Sigmoid colon (tissue), 7 donors: ENCODE data around the gene OPCML. TPM values are rescaled to one million over a fixed set of nuclear protein-coding genes. Genes with fewer than 3 reads are reported as not detected.

Experiments used
- DNase-seq: peaks from one replicate; pipeline ENCODE4 v3.0.0-alpha.2; 2019
- H3K27ac ChIP-seq, 4 donors: fragments of 200-600 bp; sonication (generic); one replicate each; pipeline ENCODE4 v1.5.1; 2016 to 2019; ENCODE audit warnings: mild to moderate bottlenecking in 1 of 4
- H3K27me3 ChIP-seq, 3 donors: fragments of 200-600 bp; sonication (generic); one replicate each; pipeline ENCODE4 v1.5.1; 2019; ENCODE audit warnings: mild to moderate bottlenecking in 1 of 3
- H3K36me3 ChIP-seq, 4 donors: fragments of 200-600 bp; sonication (generic); one replicate each; pipeline ENCODE4 v1.5.1; 2016 to 2019
- H3K4me1 ChIP-seq, 4 donors: fragments of 200-600 bp; sonication (generic); one replicate each; pipeline ENCODE4 v1.5.1; 2017 to 2019
- H3K4me3 ChIP-seq, 4 donors: fragments of 200-600 bp; sonication (generic); one replicate each; pipeline ENCODE4 v1.5.1; 2017 to 2019; ENCODE audit warnings: mild to moderate bottlenecking in 2 of 4, moderate library complexity in 1 of 4
- H3K9me3 ChIP-seq, 4 donors: fragments of 200-600 bp in 3 of 4; sonication (generic) in 3 of 4; one replicate each; pipeline versions ENCODE4 v1.5.1 to v1.6.1; 2013 to 2019
- CTCF ChIP-seq, 4 experiments: fragments of 450-650 bp in 3 of 4; fragments of 200-600 bp in 1 of 4; IDR thresholded peaks; one replicate each; pipeline ENCODE4 v1.5.1; 2016 to 2019; ENCODE audit warnings: antibody characterized with exemption in 4 of 4, mild to moderate bottlenecking in 3 of 4, moderate library complexity in 2 of 4
- EP300 ChIP-seq, 4 donors: sonication (generic); formaldehyde crosslinking; IDR thresholded peaks; one replicate each; pipeline ENCODE4 v1.6.1; 2017; ENCODE audit warnings: antibody characterized with exemption in 4 of 4
- POLR2A ChIP-seq, 2 donors: fragments of 450-650 bp; IDR thresholded peaks; one replicate each; pipeline ENCODE4 v1.6.1; 2016; ENCODE audit warnings: antibody characterized with exemption in 2 of 2, mild to moderate bottlenecking in 2 of 2, moderate library complexity in 2 of 2
- POLR2AphosphoS5 ChIP-seq, 4 donors: sonication (generic); formaldehyde crosslinking; IDR thresholded peaks; one replicate each; pipeline ENCODE4 v1.6.1; 2017; ENCODE audit warnings: antibody characterized with exemption in 4 of 4
- WGBS, 2 donors: extraction: QIAGEN DNeasy Blood & Tissue Kit; methylation state at CpG; one replicate each; pipeline ENCODE4 v1.1.7; 2013; 5-methylcytosine and 5-hydroxymethylcytosine counted together
- intact Hi-C: fragments of 100-400 bp; cut with DNase I; formaldehyde crosslinking; loops from one replicate; pipeline ENCODE4 v1.15.1; 2023
- polyA plus RNA-seq, 3 donors: library from polyadenylated mRNA; stranded (reverse); fragments of 200-250 nt; gene quantifications; one replicate each; pipeline ENCODE4 v1.2.3, GENCODE V29; 2013
- total RNA-seq, 4 donors: library from RNA; depleted of rRNA; stranded (reverse); fragments of >200 nt; gene quantifications; one replicate each; pipeline ENCODE4 v1.1.0, GENCODE V29; 2016
- donor health status: healthy with polysubstance abuse.
- donor health status: Bipolar disorder and iron deficiency.
- donor health status: healthy.

OPCML gene
- total and polyA plus RNA-seq, 7 donors, result under 0.01 to 0.14 (median 0.03) TPM; not detected in 4

- 77 to 91% methylated on average over 7 of the region's 7 CpGs for WGBS, 2 donors
- Histone ChIP-seq H3K9me3 (no peaks in the 10 kb centered on the region), H3K4me3 (no peak overlapping the region), H3K4me1 (no peaks in the 10 kb centered on the region), H3K27me3 (peaks cover 0 to 42% (median 13%) of the 10 kb centered on the region in 3 donors), H3K36me3 (no peaks in the 10 kb centered on the region), H3K27ac (no peak overlapping the region)
- intact Hi-C loops, result no loop called here
- DNase-seq, result no peak
- no peak for TF ChIP-seq EP300 (IDR thresholded peaks at IDR 0.05)
- no peak for TF ChIP-seq POLR2A (IDR thresholded peaks at IDR 0.05)
- no peak for TF ChIP-seq CTCF (IDR thresholded peaks at IDR 0.05)
- TF ChIP-seq POLR2AphosphoS5 (IDR thresholded peaks at IDR 0.05), result no peak
Observed at GRCh38 chr11:133160754-133161153, 371.5 kb downstream of the OPCML start.

GRCh38 chr11:133156986-133157745, 375.1 kb downstream of the OPCML start:
- no peaks in the 10 kb centered on the region for H3K4me1 ChIP-seq
- no peak overlapping the region for H3K4me3 ChIP-seq
- no peak overlapping the region for H3K27ac ChIP-seq
- H3K36me3 ChIP-seq, result no peaks in the 10 kb centered on the region
- 60 to 79% methylated on average over 17 of the region's 17 CpGs for WGBS, 2 donors
- intact Hi-C loops, result no loop called here
- no peak for DNase-seq
- peaks cover 0 to 60% (median 13%) of the 10 kb centered on the region in 3 donors for H3K27me3 ChIP-seq
- H3K9me3 ChIP-seq, result no peaks in the 10 kb centered on the region
- no peak for TF ChIP-seq CTCF (IDR thresholded peaks at IDR 0.05)
- no peak for TF ChIP-seq EP300 (IDR thresholded peaks at IDR 0.05)
- no peak for TF ChIP-seq POLR2A (IDR thresholded peaks at IDR 0.05)
- no peak for TF ChIP-seq POLR2AphosphoS5 (IDR thresholded peaks at IDR 0.05)

- Histone ChIP-seq H3K27ac (no peak overlapping the region), H3K27me3 (peaks cover 0 to 66% (median 13%) of the 10 kb centered on the region in 3 donors), H3K4me3 (no peak overlapping the region), H3K36me3 (no peaks in the 10 kb centered on the region), H3K9me3 (no peaks in the 10 kb centered on the region), H3K4me1 (no peaks in the 10 kb centered on the region)
- 11 to 65% methylated on average over 4 of the region's 4 CpGs for WGBS, 2 donors
- intact Hi-C loops, result no loop called here
- DNase-seq, result no peak
- no peak for TF ChIP-seq CTCF (IDR thresholded peaks at IDR 0.05)
- TF ChIP-seq EP300 (IDR thresholded peaks at IDR 0.05), result no peak
- TF ChIP-seq POLR2AphosphoS5 (IDR thresholded peaks at IDR 0.05), result no peak
- TF ChIP-seq POLR2A (IDR thresholded peaks at IDR 0.05), result no peak
Observed at GRCh38 chr11:133154781-133155180, 377.5 kb downstream of the OPCML start.

GRCh38 chr11:133154076-133154475, 378.2 kb downstream of the OPCML start:
- Histone ChIP-seq H3K4me1 (no peaks in the 10 kb centered on the region), H3K4me3 (no peak overlapping the region), H3K27ac (no peak overlapping the region), H3K36me3 (no peaks in the 10 kb centered on the region), H3K27me3 (peaks cover 0 to 62% (median 13%) of the 10 kb centered on the region in 3 donors), H3K9me3 (no peaks in the 10 kb centered on the region)
- no peak for DNase-seq
- intact Hi-C loops, result no loop called here
- 55 to 74% methylated on average over 8 of the region's 8 CpGs for WGBS, 2 donors
- TF ChIP-seq CTCF (IDR thresholded peaks at IDR 0.05) (no peak), POLR2A (IDR thresholded peaks at IDR 0.05) (no peak), EP300 (IDR thresholded peaks at IDR 0.05) (no peak), POLR2AphosphoS5 (IDR thresholded peaks at IDR 0.05) (no peak)
